SK-N-SH treated with all-trans-retinoic acid at 6 μM for 48 hours (cell line): ENCODE data around the gene PHACTR3.

Source experiments
- ESRRG ChIP-seq: fragments of 250-450 bp; sonication (Bioruptor Pico); IDR thresholded peaks from 2 replicates; pipeline ENCODE4 v1.6.1; 2021; ENCODE audit warnings: mild to moderate bottlenecking
- POU6F1 ChIP-seq: fragments of 250-450 bp; sonication (Bioruptor Pico); IDR thresholded peaks from 2 replicates; pipeline ENCODE4 v1.8.0; 2021; ENCODE audit warnings: low read depth, mild to moderate bottlenecking, moderate library complexity, borderline replicate concordance
- ZFP30 ChIP-seq: fragments of 450-650 bp; formaldehyde crosslinking; IDR thresholded peaks from 2 replicates; pipeline ENCODE4 v1.5.0; 2022; ENCODE audit warnings: mild to moderate bottlenecking, moderate library complexity
- ZNF565 ChIP-seq: fragments of 450-650 bp; formaldehyde crosslinking; conservative IDR thresholded peaks from 2 replicates; pipeline ENCODE4 v1.5.0; 2020; ENCODE audit warnings: low read depth, mild to moderate bottlenecking, moderate library complexity

- TF ChIP-seq ESRRG (CRISPR knock-in tag) (no peak), POU6F1 (CRISPR knock-in tag) (no peak), ZFP30 (CRISPR knock-in tag) (no peak), ZNF565 (CRISPR knock-in tag) (no peak)
Measured at GRCh38 chr20:59804871-59805665, 200.7 kb downstream of the PHACTR3 start.
